ENCODE data around the gene OPCML.

Gene OPCML

GRCh38 chr11:133521502-133521901 is 10.8 kb downstream of the OPCML start:
- DNase-seq (ENCODE audit: low read depth), result no peak
- H3K4me3 ChIP-seq (ENCODE audit: control insufficient read depth, low read depth, low read length), result no peak overlapping the region
- TF ChIP-seq CTCF (IDR thresholded peaks at IDR 0.05; ENCODE audit: control insufficient read depth, insufficient read depth, low read depth, low read length, missing control alignments), result no peak

- no peak overlapping the region for H3K4me3 ChIP-seq (ENCODE audit: control insufficient read depth, low read depth, low read length)
- DNase-seq (ENCODE audit: low read depth), result no peak
- no peak for TF ChIP-seq CTCF (IDR thresholded peaks at IDR 0.05; ENCODE audit: control insufficient read depth, insufficient read depth, low read depth, low read length, missing control alignments)
Measured at GRCh38 chr11:133520707-133521106, 11.6 kb downstream of the OPCML start.

- no peak for TF ChIP-seq CTCF (IDR thresholded peaks at IDR 0.05; ENCODE audit: control insufficient read depth, insufficient read depth, low read depth, low read length, missing control alignments)
- DNase-seq (ENCODE audit: low read depth), result no peak
Measured at GRCh38 chr11:133519560-133519959, 12.7 kb downstream of the OPCML start.

GRCh38 chr11:133518702-133519264 is 13.5 kb downstream of the OPCML start:
- DNase-seq (ENCODE audit: low read depth), result no peak
- no peak overlapping the region for H3K4me3 ChIP-seq (ENCODE audit: control insufficient read depth, low read depth, low read length)
- no peak for TF ChIP-seq CTCF (IDR thresholded peaks at IDR 0.05; ENCODE audit: control insufficient read depth, insufficient read depth, low read depth, low read length, missing control alignments)

More at GRCh38 chr11:133519560-133519959, 12.7 kb downstream of the OPCML start:
- no peak overlapping the region for H3K4me3 ChIP-seq (ENCODE audit: control insufficient read depth, low read depth, low read length)

GRCh38 chr11:133516845-133517244 is 15.5 kb downstream of the OPCML start:
- no peak overlapping the region for H3K4me3 ChIP-seq (ENCODE audit: control insufficient read depth, low read depth, low read length)
- no peak for DNase-seq (ENCODE audit: low read depth)
- no peak for TF ChIP-seq CTCF (IDR thresholded peaks at IDR 0.05; ENCODE audit: control insufficient read depth, insufficient read depth, low read depth, low read length, missing control alignments)

GRCh38 chr11:133515107-133515506 is 17.2 kb downstream of the OPCML start:
- no peak overlapping the region for H3K4me3 ChIP-seq (ENCODE audit: control insufficient read depth, low read depth, low read length)
- TF ChIP-seq CTCF (IDR thresholded peaks at IDR 0.05; ENCODE audit: control insufficient read depth, insufficient read depth, low read depth, low read length, missing control alignments), result no peak
- DNase-seq (ENCODE audit: low read depth), result no peak

All from AG09309 (cell line).